ENCODE data around the gene NPEPL1. TPM values are rescaled to one million over a fixed set of nuclear protein-coding genes. Genes with fewer than 3 reads are reported as not detected.
"Not testable (repeated sequence)": the region's sequence is repeated elsewhere in the genome, so short reads cannot be mapped to it uniquely, and the experiment has no call there.

NPEPL1 gene
- total and polyA plus RNA-seq, 11 donors = 18.1 to 33.4 (median 30.1) TPM

- Histone ChIP-seq H3K27me3 (peaks cover 0 to 44% (median under 1%) of the 10 kb centered on the region in 9 donors), H3K27ac (no peak overlapping the region), H3K9me3 (no peaks in the 10 kb centered on the region), H3K36me3 (no peaks in the 10 kb centered on the region), H3K4me3 (no peak overlapping the region), H3K4me1 (peaks cover 0 to 4% (median 0%) of the 10 kb centered on the region in 12 donors)
- 72 to 96% (median 94%) methylated on average over 5 of the region's 5 CpGs for WGBS, 4 donors
- no peak for ATAC-seq
- no peak for TF ChIP-seq CTCF (IDR thresholded peaks at IDR 0.05)
- TF ChIP-seq POLR2A (IDR thresholded peaks at IDR 0.05) = no peak
- intact Hi-C loops (cut with DNase I) = no loop called here
- no peak for DNase-seq
Observed at GRCh38 chr20:58749979-58750378, 57.4 kb downstream of the NPEPL1 start.

GRCh38 chr20:58750706-58751105 is 58.1 kb downstream of the NPEPL1 start:
- ATAC-seq; H3K27ac ChIP-seq; H3K9me3 ChIP-seq; H3K36me3 ChIP-seq; DNase-seq; H3K4me3 ChIP-seq; H3K4me1 ChIP-seq; intact Hi-C loops (cut with DNase I): not testable (repeated sequence)
- H3K27me3 ChIP-seq = peaks cover 0 to 49% (median 0%) of the 10 kb centered on the region in 9 donors
- WGBS, 4 donors = 77 to 87% (median 86%) methylated on average over 2 of the region's 2 CpGs

GRCh38 chr20:58751979-58752378 is 59.4 kb downstream of the NPEPL1 start:
- intact Hi-C loops (cut with DNase I) = no loop called here
- TF ChIP-seq POLR2A (IDR thresholded peaks at IDR 0.05) (no peak), CTCF (IDR thresholded peaks at IDR 0.05) (no peak)
- ATAC-seq (no peak), DNase-seq (no peak)
- Histone ChIP-seq H3K27ac (no peak overlapping the region), H3K36me3 (no peaks in the 10 kb centered on the region), H3K27me3 (peaks cover 0 to 55% (median 0%) of the 10 kb centered on the region in 9 donors), H3K4me3 (no peak overlapping the region), H3K9me3 (no peaks in the 10 kb centered on the region), H3K4me1 (peaks cover 0 to 4% (median 0%) of the 10 kb centered on the region in 12 donors)
- WGBS, 4 donors = 88 to 91% (median 89%) methylated on average over 9 to 10 of the region's 10 CpGs

GRCh38 chr20:58752565-58752964 is 60.0 kb downstream of the NPEPL1 start:
- peaks cover 0 to 51% (median 0%) of the 10 kb centered on the region in 9 donors for H3K27me3 ChIP-seq
- TF ChIP-seq CTCF (IDR thresholded peaks at IDR 0.05) (no peak), POLR2A (IDR thresholded peaks at IDR 0.05) (no peak)
- ATAC-seq = no peak

GRCh38 chr20:58753267-58753921 is 60.8 kb downstream of the NPEPL1 start:
- intact Hi-C loops (cut with DNase I) = no loop called here
- Histone ChIP-seq H3K27me3 (peaks cover 0 to 44% (median 0%) of the 10 kb centered on the region in 9 donors), H3K9me3 (no peaks in the 10 kb centered on the region), H3K36me3 (no peaks in the 10 kb centered on the region), H3K4me3 (no peak overlapping the region), H3K4me1 (no peaks in the 10 kb centered on the region), H3K27ac (no peak overlapping the region)
- no peak for DNase-seq
- no peak for ATAC-seq
- no peak for TF ChIP-seq POLR2A (IDR thresholded peaks at IDR 0.05)
- no peak for TF ChIP-seq CTCF (IDR thresholded peaks at IDR 0.05)
- WGBS, 4 donors = 61 to 71% (median 65%) methylated on average over 14 of the region's 14 CpGs

More at GRCh38 chr20:58752565-58752964, 60.0 kb downstream of the NPEPL1 start:
- no peaks in the 10 kb centered on the region for H3K36me3 ChIP-seq
- 88 to 92% (median 90%) methylated on average over 6 of the region's 6 CpGs for WGBS, 4 donors
- no peak overlapping the region for H3K27ac ChIP-seq
- no peaks in the 10 kb centered on the region for H3K9me3 ChIP-seq
- DNase-seq = no peak
- H3K4me1 ChIP-seq = no peaks in the 10 kb centered on the region
- intact Hi-C loops (cut with DNase I) = no loop called here
- H3K4me3 ChIP-seq = no peak overlapping the region
